GM21528 (cell line): ENCODE results near the gene SLC4A7.

ENCODE experiments used
- ATAC-seq: cut with Tn5 transposase; IDR thresholded peaks from one replicate; pipeline ENCODE4 v1.9.1; 2021; ENCODE audit warnings: mild to moderate bottlenecking, moderate library complexity; ENCODE audit not compliant: unreplicated experiment, low FRiP score

Gene SLC4A7

DNA sequence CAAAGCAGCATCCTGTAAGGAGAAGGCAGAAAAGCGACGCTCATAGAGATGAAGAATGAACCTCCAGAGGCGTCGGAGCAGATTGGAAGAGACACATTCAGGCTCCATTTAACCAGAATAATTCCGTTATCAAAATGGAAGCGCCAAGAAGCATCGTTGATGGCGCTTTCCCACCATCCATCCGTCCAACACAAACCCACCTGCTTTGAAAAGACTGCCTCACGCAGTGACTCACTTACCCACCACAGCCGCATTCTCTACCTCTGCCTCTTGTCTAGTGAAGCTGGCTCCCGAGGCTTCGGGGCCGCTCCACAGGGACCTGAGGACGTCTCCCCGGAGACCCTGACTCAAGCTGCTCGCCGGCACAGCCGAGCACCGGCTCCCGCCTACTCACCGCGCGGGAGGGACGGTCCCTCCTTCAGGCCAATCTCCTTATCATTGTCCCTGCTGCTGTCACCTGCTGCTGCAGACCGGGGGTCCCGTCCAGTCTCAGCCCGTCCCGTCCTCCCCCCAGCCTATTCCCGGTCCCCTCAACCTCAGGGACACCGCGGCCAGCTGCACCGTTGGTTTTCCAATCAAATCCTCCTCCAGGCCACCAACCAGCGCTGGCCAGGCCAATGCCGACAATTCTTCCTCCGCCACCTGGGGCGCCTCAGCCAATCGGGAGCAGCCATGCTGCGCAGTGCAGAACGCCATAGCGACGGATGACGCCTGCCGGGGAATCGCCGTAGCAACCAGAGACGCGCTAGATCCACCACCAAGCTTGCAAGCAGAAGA lies 115.2 kb downstream of the SLC4A7 start, which contains the start of gene NEK10:
NEK10 (minus strand) TSS at position 553 of the 777 bp plus-strand sequence. CDS start 16,501 bp downstream, outside the sequence.
- ATAC-seq = peak; percentile 100

DNA sequence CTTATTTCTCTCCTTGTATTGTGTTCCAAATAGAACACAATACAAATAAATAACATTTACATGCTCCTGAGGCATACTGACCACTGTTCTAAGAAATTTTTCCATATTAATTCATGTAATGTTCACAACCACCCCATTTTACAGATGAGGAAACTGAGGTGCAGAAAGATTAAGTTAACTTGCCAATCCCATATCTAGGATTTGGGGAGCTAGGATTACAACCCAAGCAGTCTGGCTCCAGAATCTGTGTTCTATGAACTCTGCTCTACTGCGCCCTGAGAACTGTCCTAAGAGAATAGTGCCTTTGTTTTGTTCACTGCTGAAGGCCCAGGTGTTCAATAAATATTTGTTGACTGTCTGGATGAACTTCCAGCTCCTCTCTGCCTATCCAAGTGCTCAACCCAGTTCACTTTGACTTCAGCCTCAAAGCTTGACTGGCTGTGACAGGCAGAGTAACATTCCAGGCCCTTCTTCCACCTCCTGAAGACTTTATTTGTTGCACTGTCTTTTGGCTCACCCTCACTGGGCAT lies 118.1 kb downstream of the SLC4A7 start:
- no peak for ATAC-seq

DNA sequence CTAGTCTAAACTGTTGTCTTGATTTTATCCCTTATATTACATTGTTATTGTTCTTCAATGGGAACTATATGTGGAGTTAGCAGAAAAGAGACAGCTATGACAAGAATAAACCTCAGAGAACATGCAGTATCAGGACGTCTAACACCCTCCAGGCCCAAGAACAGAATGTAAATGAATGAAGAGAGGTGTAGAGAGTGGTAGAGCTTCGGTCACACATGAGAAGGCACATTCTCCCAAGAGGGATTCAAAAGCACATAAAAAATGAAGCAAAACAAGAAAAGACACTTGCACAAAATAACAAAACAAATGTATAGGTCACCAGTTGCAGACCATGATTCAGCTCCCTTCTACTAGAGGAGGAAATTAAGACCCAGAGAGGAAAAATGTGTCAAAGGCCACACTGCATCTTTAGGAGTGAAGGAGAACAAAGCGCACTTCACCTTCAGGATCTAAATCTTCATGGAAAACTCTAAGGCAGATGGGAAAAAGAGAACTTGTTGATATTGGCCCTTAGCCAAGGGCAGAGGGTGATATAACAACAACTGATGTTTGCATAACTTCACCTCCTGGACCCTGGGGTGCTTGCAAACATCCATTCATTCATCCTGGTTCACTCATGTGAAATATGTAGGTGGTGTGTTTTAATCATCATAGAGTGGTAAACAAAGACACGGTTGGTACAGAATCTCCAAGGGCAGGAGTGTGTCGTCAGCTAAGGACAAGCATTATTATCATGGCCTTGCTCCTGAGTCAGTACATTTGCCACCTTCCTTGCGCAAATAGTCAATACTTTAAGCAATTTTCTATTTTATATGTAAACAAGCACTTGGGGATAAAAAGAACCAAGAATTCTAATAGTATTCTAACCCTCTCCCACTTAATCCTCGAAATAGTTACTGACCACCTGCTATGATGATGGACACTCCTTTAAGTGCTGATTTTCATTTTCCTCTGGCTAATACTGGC lies 123.8 kb downstream of the SLC4A7 start:
- peak; percentile 43 for ATAC-seq

DNA sequence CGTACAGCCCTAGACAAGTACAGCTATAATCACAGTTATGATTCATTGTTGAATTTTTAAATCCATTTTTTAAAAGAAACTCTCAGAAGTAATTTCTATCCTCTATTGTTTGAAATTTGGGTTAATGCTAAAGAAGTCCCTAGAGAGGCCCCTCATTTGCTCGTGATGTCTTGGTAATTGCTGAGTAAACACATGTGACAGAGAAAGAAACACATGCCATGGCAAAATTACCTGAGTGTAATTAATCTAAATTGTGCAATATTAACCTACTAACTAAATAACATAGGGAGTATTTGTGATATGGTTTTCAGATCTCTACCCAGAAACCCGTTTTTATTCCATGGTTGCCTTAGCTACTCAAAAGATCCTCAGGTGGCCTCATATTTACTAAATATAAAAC lies 125.8 kb downstream of the SLC4A7 start:
- ATAC-seq = no peak

DNA sequence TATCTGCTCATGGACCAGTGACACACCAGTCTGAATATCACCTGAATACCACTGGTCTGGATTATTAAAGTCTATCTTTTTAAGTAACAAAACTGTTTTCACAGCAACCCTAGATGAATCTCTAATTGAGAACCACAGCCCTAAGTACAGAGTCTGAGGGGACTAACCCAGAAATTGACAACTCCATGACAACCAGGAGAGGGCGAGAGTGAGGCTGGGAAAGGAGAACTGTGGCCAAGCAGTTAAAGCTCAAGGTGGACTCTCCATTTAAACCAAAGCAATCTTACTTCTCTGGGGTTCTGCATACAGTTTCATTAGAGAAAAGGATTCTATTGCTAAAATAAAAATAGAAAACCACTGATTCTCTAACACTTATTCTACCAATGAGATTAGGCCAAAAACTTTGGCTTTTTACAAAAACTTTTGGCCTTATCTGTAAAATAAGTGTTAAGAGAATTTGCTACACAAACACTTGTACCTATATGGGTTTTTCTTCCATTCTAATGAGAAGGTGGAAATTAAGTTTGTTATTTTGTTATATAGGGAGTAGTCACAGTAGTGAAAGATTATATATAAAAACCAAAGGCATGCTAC lies 126.4 kb downstream of the SLC4A7 start:
- ATAC-seq = peak; percentile 92

DNA sequence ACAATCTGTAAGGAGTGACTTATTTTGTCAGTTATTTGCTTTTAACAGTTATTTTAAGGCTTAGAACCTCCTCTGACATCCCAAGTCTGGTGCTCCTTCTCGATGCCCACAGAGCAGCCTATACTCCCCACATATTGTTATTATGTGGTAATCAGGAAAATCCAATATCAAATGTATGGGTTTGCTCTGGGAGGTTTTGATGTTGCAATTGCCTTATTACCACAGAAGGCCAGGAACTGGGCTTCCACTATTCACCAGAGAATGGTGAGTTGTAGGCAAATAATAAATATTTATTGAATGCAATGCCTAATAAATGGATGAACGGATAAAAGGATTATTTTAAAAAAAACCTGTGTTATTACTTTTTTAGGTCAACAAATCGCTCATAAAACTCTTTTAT lies 127.2 kb downstream of the SLC4A7 start:
- ATAC-seq = no peak

DNA sequence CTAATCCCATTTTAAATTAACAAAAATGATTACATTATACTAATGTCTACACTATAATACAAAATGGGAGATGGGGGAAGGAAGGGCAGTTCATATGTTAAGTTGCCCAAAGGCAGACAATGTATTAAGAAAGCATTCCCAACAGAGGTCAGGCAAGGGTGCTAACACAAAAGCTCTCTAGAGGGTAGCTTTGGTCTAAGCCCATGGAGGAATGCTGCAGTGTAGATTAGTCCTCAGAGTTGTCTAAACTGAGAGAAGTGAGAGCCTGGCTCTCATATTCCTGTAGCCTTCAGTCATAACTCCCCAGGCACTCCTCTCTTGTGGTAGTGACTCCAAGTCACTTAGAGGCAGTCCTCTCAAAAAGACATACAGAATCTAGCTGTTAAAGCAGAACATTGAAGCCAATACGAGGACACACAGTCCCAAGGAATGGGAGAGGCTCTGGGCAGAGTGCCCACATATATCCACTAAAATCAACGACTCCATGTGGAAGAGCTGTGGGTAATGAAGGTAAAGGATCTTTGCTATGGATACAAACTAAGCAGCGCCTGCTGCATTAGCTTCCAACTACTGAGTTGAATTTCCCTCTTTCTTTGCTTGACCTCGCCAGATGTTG lies 129.5 kb downstream of the SLC4A7 start:
- ATAC-seq = no peak

DNA sequence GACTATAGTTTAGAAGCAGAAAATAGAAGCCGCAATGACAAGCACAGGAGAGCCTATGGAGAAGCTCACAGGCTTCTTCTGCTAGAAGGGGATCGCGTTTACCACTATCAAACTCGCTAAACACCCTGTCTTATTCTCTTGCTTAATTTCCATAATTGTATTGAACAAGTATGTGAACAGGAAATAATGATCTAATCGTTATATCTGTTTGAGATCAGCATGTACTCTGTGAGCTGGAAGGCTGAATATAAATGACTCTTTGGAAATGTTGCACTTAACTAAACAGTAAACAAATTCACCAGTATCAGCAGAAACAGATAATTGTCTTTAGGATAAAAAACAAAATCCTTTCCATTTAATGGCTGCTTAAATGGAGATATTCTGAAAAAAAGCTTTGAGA lies 130.0 kb downstream of the SLC4A7 start:
- no peak for ATAC-seq

DNA sequence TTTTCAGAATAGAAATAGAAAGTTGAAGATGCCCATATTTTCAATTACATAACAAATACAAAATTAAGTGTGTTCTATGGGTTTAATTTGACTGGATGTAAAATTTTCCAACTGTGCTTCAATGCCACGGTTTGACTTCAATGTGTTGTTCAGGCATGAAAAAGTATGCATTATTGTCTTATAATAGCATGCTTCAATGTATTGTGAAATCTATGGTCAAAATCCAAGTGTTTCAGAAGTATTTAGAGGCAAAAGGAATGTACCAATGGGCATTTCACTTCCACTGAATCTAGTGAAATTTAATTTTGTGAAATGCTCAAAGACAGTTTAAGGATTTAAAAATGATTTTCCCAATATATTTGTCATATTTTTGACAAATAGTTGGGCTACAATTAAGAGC lies 131.0 kb downstream of the SLC4A7 start:
- no peak for ATAC-seq

DNA sequence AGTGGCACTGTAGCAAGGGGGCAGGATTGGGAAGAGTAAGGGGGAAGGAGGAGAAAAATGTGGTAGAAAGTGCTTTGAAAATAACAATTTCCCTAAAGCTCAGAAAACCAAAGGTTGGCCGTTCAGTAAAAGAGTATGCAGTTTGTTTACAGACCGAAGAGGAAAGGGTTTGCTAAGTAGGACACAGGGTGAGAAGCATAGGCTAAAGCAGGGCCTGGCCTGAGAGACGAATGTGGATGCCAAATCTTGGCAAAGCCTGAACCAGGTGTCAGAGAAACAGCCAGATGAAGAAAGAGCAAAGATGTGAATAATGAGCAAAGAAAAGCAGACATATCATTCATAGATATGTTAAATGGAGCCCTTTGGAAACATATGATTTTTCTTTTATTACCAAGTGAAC lies 132.1 kb downstream of the SLC4A7 start:
- ATAC-seq = no peak

DNA sequence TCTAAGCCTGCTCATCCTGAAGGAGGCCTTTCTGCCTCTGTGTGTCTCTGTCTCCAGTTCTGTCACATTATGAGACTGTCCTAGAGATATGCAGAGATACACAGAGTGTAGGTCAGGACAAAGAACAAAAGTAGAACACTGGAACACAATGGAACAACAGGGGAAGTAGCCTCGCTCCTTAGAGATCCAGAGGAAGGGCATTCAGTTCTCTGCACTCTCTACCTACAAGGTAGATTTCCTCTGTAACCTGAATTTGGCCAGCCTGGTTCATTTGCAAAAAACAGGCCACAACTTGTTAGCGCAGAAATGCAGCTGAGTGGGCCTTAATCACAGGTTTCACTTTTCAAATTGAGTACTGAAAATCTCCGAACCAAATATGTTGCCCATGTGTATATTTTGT lies 134.4 kb downstream of the SLC4A7 start:
- peak; percentile 74 for ATAC-seq

DNA sequence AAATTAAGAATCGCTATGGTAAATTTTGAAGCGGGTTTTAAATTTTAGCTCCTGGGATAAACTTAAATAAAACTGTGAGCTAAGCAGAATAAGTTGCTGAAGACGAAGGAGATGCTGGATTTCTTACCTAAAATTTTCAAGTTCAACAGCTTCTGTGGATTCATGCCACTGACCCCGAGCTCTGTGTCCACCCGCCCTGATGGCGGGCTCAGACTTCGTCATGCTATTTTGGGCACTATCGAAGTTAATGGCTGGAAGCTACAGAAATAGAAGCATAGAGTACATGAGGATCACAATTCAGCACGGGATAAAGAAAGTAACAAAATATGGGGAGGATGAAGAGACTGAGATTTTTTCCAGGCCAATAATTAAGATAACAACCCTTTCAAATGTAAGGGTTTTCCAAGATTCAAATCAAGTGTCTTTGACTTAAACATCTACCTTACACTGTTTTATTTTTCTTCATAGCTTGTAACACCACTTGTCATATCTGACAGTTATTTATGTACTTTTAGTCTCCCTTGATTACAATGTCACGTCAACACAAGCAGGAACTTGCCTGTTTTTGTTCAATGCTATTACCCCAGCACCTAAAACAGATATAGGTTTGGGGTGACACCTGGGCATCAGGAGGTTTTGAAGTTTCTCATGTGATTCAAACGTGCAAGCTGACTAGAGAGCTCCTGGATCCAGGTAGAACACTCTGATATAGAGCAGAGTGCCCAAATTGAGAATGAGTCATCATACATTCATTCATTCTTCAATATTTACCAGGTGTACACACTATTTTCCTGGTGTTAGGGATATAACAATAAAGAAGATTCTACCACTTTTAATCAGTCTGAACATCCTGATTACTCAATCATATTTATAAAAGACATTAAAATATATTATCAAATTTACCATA lies 138.0 kb downstream of the SLC4A7 start:
- no peak for ATAC-seq

DNA sequence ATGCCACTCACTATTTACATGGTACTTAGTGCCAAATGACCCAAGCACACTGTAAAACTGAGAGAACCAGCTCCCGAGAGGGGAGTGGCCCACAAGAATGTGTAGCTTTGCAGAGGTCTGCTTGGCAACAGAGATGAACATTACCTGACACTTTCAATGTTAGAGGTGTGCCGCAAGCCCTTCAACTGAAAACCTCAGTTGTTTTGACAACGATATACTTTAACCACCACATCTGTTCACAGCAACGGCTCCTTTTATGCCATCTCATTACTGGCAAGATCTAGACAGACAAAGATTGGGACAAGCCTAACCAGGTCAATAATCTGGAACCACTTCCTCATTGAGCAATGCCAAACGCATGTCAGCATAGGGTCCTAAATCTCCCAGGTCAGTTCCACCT lies 138.7 kb downstream of the SLC4A7 start:
- no peak for ATAC-seq

DNA sequence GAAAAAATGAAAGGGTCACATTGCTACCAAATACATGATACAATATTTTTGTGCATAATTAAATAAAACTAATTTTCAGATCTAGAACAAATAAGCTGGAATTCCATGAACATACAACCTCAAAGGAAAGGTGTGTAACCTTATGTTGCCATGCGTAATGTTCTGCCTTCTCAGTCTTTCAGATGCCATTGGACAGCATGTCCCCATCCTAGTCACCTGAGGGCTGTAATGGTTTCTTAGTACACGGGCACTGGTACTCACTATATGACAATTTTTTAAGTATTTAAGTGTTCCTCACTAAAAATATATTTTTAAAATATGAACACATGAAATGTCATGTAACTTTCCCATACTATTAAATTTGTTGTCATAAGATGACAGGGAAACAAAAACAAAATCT lies 139.1 kb downstream of the SLC4A7 start:
- no peak for ATAC-seq

DNA sequence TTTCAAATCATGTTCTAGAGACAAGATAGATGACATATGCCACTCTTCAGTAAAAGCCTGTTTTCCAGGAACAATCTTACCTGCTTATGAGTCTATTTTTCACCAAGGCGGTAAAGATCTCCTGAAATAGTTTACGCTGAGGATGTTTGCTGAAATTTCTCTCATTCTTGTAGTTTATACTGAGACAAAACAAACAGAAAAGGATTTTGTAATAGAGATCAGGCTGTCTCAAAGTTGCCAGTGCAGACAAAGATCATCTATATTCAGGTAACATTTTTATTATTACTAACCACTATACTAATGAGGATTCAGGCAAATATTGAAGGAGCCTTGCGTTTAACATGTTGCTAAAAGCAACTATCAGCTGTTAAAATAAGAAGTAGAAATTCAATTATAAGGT lies 140.0 kb downstream of the SLC4A7 start:
- no peak for ATAC-seq

DNA sequence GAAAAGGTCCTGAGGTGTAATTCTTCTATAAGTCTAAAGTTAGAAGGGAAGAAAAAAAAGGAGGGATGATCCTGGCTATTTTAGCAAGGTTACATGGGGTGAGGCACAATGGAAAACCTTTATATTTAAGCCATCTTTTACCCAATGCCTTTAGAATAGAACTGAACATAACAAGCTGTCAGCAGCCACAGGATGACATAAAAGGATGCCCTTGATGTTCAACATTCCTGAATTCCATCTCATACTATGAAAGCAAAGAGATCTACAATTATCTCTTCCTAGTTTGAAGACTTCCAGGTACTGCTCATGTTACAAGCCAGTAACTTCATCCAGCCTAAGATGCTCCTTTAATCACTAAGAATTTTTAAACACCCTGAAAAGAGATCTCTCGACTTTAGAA lies 141.9 kb downstream of the SLC4A7 start:
- ATAC-seq = no peak

DNA sequence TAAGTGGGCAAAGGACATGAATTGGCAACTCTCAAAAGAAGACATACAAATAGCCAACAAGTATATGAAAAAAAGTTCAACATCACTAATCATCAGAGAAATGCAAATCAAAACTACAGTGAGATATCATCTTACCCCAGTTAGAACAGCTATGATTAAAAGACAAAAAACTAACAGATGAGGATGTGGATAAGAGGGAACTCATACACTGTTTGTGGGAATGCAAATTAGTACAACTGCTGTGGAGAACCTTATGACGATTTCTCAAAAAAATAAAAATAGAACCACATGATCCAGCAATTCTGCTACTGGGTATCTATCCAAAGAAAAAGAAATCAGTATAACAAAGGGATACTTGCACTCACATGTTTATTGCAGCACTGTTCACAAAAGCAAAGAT lies 143.7 kb downstream of the SLC4A7 start:
- peak; percentile 81 for ATAC-seq

DNA sequence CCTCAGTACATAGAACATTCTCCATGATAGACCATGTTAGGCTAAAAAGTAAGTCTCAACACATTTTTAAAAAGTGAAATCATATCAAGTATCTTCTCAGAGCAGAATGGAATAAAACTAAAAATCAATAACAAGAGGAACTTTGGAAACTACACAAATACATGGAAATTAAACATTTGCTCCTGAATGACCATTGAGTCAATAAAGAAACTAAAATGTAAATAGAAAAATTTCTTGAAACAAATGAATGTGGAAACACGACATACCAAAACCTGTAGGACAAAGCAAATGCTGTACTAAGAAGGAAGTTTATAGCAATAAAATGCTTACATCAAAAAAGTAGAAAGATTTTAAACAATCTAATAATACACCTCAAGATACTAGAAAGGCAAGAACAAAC lies 148.6 kb downstream of the SLC4A7 start:
- no peak for ATAC-seq

DNA sequence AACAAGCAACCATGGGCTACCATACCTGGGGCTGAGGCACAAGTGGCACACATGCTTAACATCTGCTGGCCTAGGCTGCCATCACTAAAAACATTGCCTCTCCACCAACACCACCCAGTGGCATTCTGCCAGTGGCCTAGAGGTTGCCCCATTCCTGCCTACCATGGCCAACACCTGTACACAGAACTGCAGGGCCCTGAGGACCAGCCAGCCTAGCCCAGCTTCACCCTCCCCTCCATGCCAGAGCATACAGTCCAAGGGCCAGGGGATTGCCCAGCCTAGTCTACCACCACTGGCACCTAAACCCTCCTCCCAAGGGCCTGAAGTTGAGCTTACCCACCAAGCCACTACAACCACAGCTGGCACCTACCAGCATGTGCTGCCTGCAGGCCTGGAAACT lies 150.3 kb downstream of the SLC4A7 start:
- ATAC-seq = no peak
